K562 (cell line): ENCODE data around the gene PLCB3.

Experiments
- BHLHE40 ChIP-seq: IDR thresholded peaks from 2 replicates; pipeline ENCODE4 v1.6.1; 2011; ENCODE audit warnings: low read length, improper control_type of control experiment
- CHD4 ChIP-seq: fragments of 200-600 bp; sonication (generic); IDR thresholded peaks from 3 replicates; pipeline ENCODE4 v1.6.1; 2012; ENCODE audit warnings: low read depth, mild to moderate bottlenecking, mixed read lengths, low read length, inconsistent platforms; ENCODE audit not compliant: insufficient read depth, insufficient replicate concordance, poor library complexity, severe bottlenecking
- CTCF ChIP-seq, 3 experiments: IDR thresholded peaks in 2 of 3; conservative IDR thresholded peaks in 1 of 3; 2 replicates each; pipeline ENCODE4 v1.5.1; 2011 to 2012; ENCODE audit warnings: low read length in 3 of 3, mild to moderate bottlenecking in 3 of 3, control low read depth in 2 of 3, improper control_type of control experiment in 1 of 3, inconsistent platforms in 1 of 3, low read depth in 1 of 3, mixed read lengths in 1 of 3, moderate library complexity in 1 of 3; ENCODE audit not compliant: insufficient read depth in 2 of 3
- GATAD2B ChIP-seq: fragments of 450-650 bp; IDR thresholded peaks from 2 replicates; pipeline ENCODE4 v1.6.1; 2017; ENCODE audit warnings: mild to moderate bottlenecking, borderline replicate concordance
- MNT ChIP-seq, 2 experiments: fragments of 450-650 bp; conservative IDR thresholded peaks; 2 replicates each; pipeline ENCODE4 v1.6.1; 2017; ENCODE audit warnings: mild to moderate bottlenecking in 2 of 2, moderate library complexity in 2 of 2
- NCOA2 ChIP-seq, 2 experiments: fragments of 450-650 bp; IDR thresholded peaks; 2 replicates each; pipeline ENCODE4 v1.6.1; 2018; ENCODE audit warnings: mild to moderate bottlenecking in 2 of 2, moderate library complexity in 1 of 2; ENCODE audit not compliant: partially characterized antibody in 2 of 2
- NFE2L1 ChIP-seq: fragments of 450-650 bp; IDR thresholded peaks from 2 replicates; pipeline ENCODE4 v1.6.1; 2016; ENCODE audit warnings: missing genetic modification characterization, low read depth, mild to moderate bottlenecking, missing compliant biosample characterization, moderate library complexity, borderline replicate concordance
- NFIC ChIP-seq: fragments of 450-650 bp; IDR thresholded peaks from 2 replicates; pipeline ENCODE4 v1.6.1; 2017; ENCODE audit warnings: mild to moderate bottlenecking, inconsistent platforms
- RAD21 ChIP-seq, 2 experiments: fragments of 250-450 bp in 1 of 2; fragments of 450-650 bp in 1 of 2; sonication (Bioruptor Pico) in 1 of 2; formaldehyde crosslinking in 1 of 2; IDR thresholded peaks in 1 of 2; conservative IDR thresholded peaks in 1 of 2; 2 replicates each; pipeline versions ENCODE4 v1.4.0 to v1.8.0; 2020 to 2022; ENCODE audit warnings: mild to moderate bottlenecking in 2 of 2, moderate library complexity in 1 of 2
- SIN3A ChIP-seq, 2 experiments: fragments of 150-350 bp in 1 of 2; IDR thresholded peaks; 2 replicates each; pipeline ENCODE4 v1.6.1; 2011 to 2016; ENCODE audit warnings: borderline replicate concordance in 2 of 2, low read depth in 2 of 2, low read length in 2 of 2, mild to moderate bottlenecking in 2 of 2, moderate library complexity in 2 of 2; ENCODE audit not compliant: control insufficient read depth in 1 of 2
- TCF7L2 ChIP-seq: fragments of 150-350 bp; IDR thresholded peaks from 2 replicates; pipeline ENCODE4 v1.6.1; 2016; ENCODE audit warnings: low read depth, mild to moderate bottlenecking, low read length, moderate library complexity

GRCh38 chr11:64223001-64223651, 28.2 kb upstream of the PLCB3 start:
- TF ChIP-seq RAD21 (CRISPR knock-in tag; conservative IDR thresholded peaks at IDR 0.05 in 1 of 2, IDR thresholded peaks at IDR 0.05 in 1 of 2) = no peak
- no peak for TF ChIP-seq NFE2L1 (tag)
- TF ChIP-seq CHD4 = no peak
- no peak for TF ChIP-seq TCF7L2
- no peak for TF ChIP-seq NFIC
- no peak for TF ChIP-seq BHLHE40
- no peak for TF ChIP-seq SIN3A (IDR thresholded peaks at IDR 0.05; ENCODE audit: borderline replicate concordance in 2 of 2, control insufficient read depth in 1 of 2, low read depth in 2 of 2, low read length in 2 of 2)
- no peak for TF ChIP-seq CTCF (IDR thresholded peaks at IDR 0.05 in 2 of 3, conservative IDR thresholded peaks at IDR 0.05 in 1 of 3; ENCODE audit: insufficient read depth in 2 of 3, low read depth in 1 of 3, low read length in 3 of 3)
- TF ChIP-seq GATAD2B = no peak
- TF ChIP-seq NCOA2 (IDR thresholded peaks at IDR 0.05; ENCODE audit: partially characterized antibody in 2 of 2) = no peak
- no peak for TF ChIP-seq MNT (conservative IDR thresholded peaks at IDR 0.05)
